Activated effector memory CD4-positive, alpha-beta T cell treated with Interleukin-2 at 50 U/mL for 16 hours (primary cell): ENCODE data around the gene ULK2.
"Not testable (repeated sequence)": the region's sequence is repeated elsewhere in the genome, so short reads cannot be mapped to it uniquely, and the experiment has no call there.

Experiments
- DNase-seq: peaks from one replicate; pipeline ENCODE4 v3.0.0-alpha.2; 2020

Gene ULK2

GRCh38 chr17:19860647-19861177 lies 7.0 kb downstream of the ULK2 start:
- DNase-seq: not testable (repeated sequence)

- DNase-seq: no peak
These were observed 10.1 kb downstream of the ULK2 start for GRCh38 chr17:19857640-19858039.

- no peak for DNase-seq
These were observed 33.8 kb downstream of the ULK2 start for GRCh38 chr17:19833914-19834313.

- DNase-seq: no peak
These were observed 37.7 kb downstream of the ULK2 start for GRCh38 chr17:19830061-19830460.

- no peak for DNase-seq
These were observed 55.3 kb downstream of the ULK2 start for GRCh38 chr17:19812407-19812806.

GRCh38 chr17:19805006-19805405 lies 62.7 kb downstream of the ULK2 start:
- DNase-seq: no peak

- DNase-seq: no peak
These were observed 67.2 kb downstream of the ULK2 start for GRCh38 chr17:19800571-19800970.

GRCh38 chr17:19799796-19800195 lies 67.9 kb downstream of the ULK2 start:
- DNase-seq: no peak

GRCh38 chr17:19796457-19796856 lies 71.3 kb downstream of the ULK2 start:
- no peak for DNase-seq

GRCh38 chr17:19791918-19792550 lies 75.7 kb downstream of the ULK2 start:
- no peak for DNase-seq

GRCh38 chr17:19787733-19788357 lies 79.9 kb downstream of the ULK2 start:
- no peak for DNase-seq

- no peak for DNase-seq
These were observed 81.9 kb downstream of the ULK2 start for GRCh38 chr17:19785854-19786253.

- no peak for DNase-seq
These were observed 86.0 kb downstream of the ULK2 start for GRCh38 chr17:19781488-19782458.

GRCh38 chr17:19780846-19781245 lies 86.9 kb downstream of the ULK2 start:
- DNase-seq: no peak

GRCh38 chr17:19773534-19773933 lies 94.2 kb downstream of the ULK2 start:
- DNase-seq: no peak

- no peak for DNase-seq
These were observed 95.6 kb downstream of the ULK2 start for GRCh38 chr17:19771971-19772630.

- DNase-seq: no peak
These were observed 96.6 kb downstream of the ULK2 start for GRCh38 chr17:19770985-19771735.

- DNase-seq: no peak
These were observed 97.6 kb downstream of the ULK2 start for GRCh38 chr17:19769946-19770652.

GRCh38 chr17:19768046-19768782 lies 99.5 kb downstream of the ULK2 start:
- no peak for DNase-seq

- peak; percentile 65 for DNase-seq
These were observed 101.1 kb downstream of the ULK2 start for GRCh38 chr17:19766421-19767270.
